Naive thymus-derived CD8-positive, alpha-beta T cell (primary cell): ENCODE data around the gene IDI1. TPM values are rescaled to one million over a fixed set of nuclear protein-coding genes. Genes with fewer than 3 reads are reported as not detected.
A peak's percentile ranks its signal among the peaks of the same experiment; 100 is the strongest.

Source experiments
- ATAC-seq, 2 donors: fragments of 150-1000 bp; cut with Tn5 transposase in 1 of 2; sonication (Bioruptor Pico), chemical (Tn5 transposase) in 1 of 2; 1 replicate in 1 of 2; 2 replicates in 1 of 2; pipeline ENCODE4 v1.10.0; 2021; ENCODE audit warnings: mild to moderate bottlenecking in 2 of 2, moderate library complexity in 2 of 2
- POLR2A ChIA-PET: fragments of 350-600 bp; sonication (Branson Sonifier 250); formaldehyde crosslinking; loops from one replicate; lab custom pipeline; 2021; ENCODE audit warnings: antibody characterized with exemption; lab: Charles Lee
- DNase-seq, 10 donors: peaks; one replicate each; pipeline versions ENCODE4 v3.0.0 to v3.0.0-alpha.2; 2020 to 2022
- H3K27ac Mint-ChIP-seq, 10 donors: one replicate each; pipeline ENCODE4 v1.8.0; 2020 to 2022; ENCODE audit warnings: mild to moderate bottlenecking in 10 of 10, mixed read lengths in 10 of 10, moderate library complexity in 4 of 10, inconsistent platforms in 1 of 10
- H3K27me3 Mint-ChIP-seq, 5 donors: one replicate each; pipeline ENCODE4 v1.8.0; 2021 to 2022; ENCODE audit warnings: mixed read lengths in 5 of 5
- H3K36me3 Mint-ChIP-seq, 3 donors: one replicate each; pipeline ENCODE4 v1.8.0; 2020 to 2022; ENCODE audit warnings: mixed read lengths in 3 of 3, mild to moderate bottlenecking in 2 of 3, inconsistent platforms in 1 of 3
- H3K4me1 Mint-ChIP-seq, 4 donors: one replicate each; pipeline ENCODE4 v1.8.0; 2021 to 2022; ENCODE audit warnings: mixed read lengths in 4 of 4
- H3K4me3 Mint-ChIP-seq, 10 donors: one replicate each; pipeline ENCODE4 v1.8.0; 2020 to 2022; ENCODE audit warnings: mild to moderate bottlenecking in 10 of 10, mixed read lengths in 10 of 10, moderate library complexity in 6 of 10, inconsistent platforms in 1 of 10
- H3K9me3 Mint-ChIP-seq, 9 donors: one replicate each; pipeline ENCODE4 v1.8.0; 2020 to 2022; ENCODE audit warnings: mixed read lengths in 9 of 9, mild to moderate bottlenecking in 3 of 9, inconsistent platforms in 1 of 9, moderate library complexity in 1 of 9
- polyA plus RNA-seq, 3 donors: library from polyadenylated mRNA; unstranded; fragments of 300-500 nt; fragmentation: Illumina TruSeq; gene quantifications; one replicate each; pipeline ENCODE4 v1.2.3, GENCODE V29; 2021
- total RNA-seq, 8 experiments: library from RNA in 2 of 8; stranded (reverse) in 2 of 8; gene quantifications; one replicate each; pipeline ENCODE4 v1.2.3 and lab custom pipeline; 2021 to 2026

Gene IDI1
- total and polyA plus RNA-seq, 5 experiments from 2014 or later: 29.0 to 53.5 (median 33.9) TPM

- Mint-ChIP-seq H3K27me3 (no peaks in the 10 kb centered on the region), H3K36me3 (peaks cover 0 to 8% (median 2%) of the 10 kb centered on the region in 3 donors), H3K4me3 (peak overlapping the region in 4 of 10 donors; percentile 38 to 58 (median 44)), H3K4me1 (peaks cover 49 to 91% (median 86%) of the 10 kb centered on the region in 4 donors), H3K27ac (peak overlapping the region; percentile 64 to 93 (median 86)), H3K9me3 (no peaks in the 10 kb centered on the region)
- DNase-seq: no peak
- no peak for ATAC-seq
- POLR2A ChIA-PET: interaction anchor here (1.1 kb wide), 1 partner anchor 10 kb away, joined by 5 read pairs; no protein-coding TSS in a partner anchor
These were observed 11.0 kb upstream of the IDI1 start for GRCh38 chr10:1059902-1060301.

- POLR2A ChIA-PET: interaction anchor here (1.4 kb wide), 1 partner anchor 9 kb away, joined by 13 read pairs; the partner anchor contains the start of gene IDI1
- H3K36me3 Mint-ChIP-seq: peaks cover 0 to 18% (median 0%) of the 10 kb centered on the region in 3 donors
- no peak for ATAC-seq
- no peaks in the 10 kb centered on the region for H3K27me3 Mint-ChIP-seq
- H3K4me3 Mint-ChIP-seq: peak overlapping the region; percentile 89 to 99 (median 96)
- peaks cover 37 to 91% (median 87%) of the 10 kb centered on the region in 4 donors for H3K4me1 Mint-ChIP-seq
- H3K27ac Mint-ChIP-seq: peak overlapping the region; percentile 80 to 97 (median 96)
- H3K9me3 Mint-ChIP-seq: no peaks in the 10 kb centered on the region
- DNase-seq: no peak
These were observed 9.1 kb upstream of the IDI1 start for GRCh38 chr10:1058017-1058416.

GRCh38 chr10:1057106-1057657 is 8.3 kb upstream of the IDI1 start:
- Mint-ChIP-seq H3K4me3 (peak overlapping the region; percentile 89 to 99 (median 96)), H3K27ac (peak overlapping the region; percentile 80 to 99 (median 96)), H3K27me3 (no peaks in the 10 kb centered on the region), H3K9me3 (no peaks in the 10 kb centered on the region), H3K4me1 (peaks cover 34 to 91% (median 86%) of the 10 kb centered on the region in 4 donors), H3K36me3 (peaks cover 0 to 25% (median 4%) of the 10 kb centered on the region in 3 donors)
- ATAC-seq (peak in 1 of 2 donors; percentile 24), DNase-seq (peak in 1 of 10 donors; percentile 8)
- POLR2A ChIA-PET: interaction anchor here (1.3 to 1.4 kb wide), 3 partner anchors 8 to 69 kb away, joined by 4 to 13 read pairs (median 5); partner anchors contain the start of genes GTPBP4 and IDI1

- peak within 1 kb of the TSS; percentile 91 to 99 (median 96) for H3K4me3 Mint-ChIP-seq
- no peaks in the 10 kb centered on the region for H3K27me3 Mint-ChIP-seq
- peak within 1 kb of the TSS; percentile 91 to 99 (median 96) for H3K27ac Mint-ChIP-seq
- POLR2A ChIA-PET: interaction anchor here (0.7 to 1.3 kb wide), 9 partner anchors 13 to 125 kb away, joined by 3 to 7 read pairs (median 4); partner anchors contain the start of genes GTPBP4 and LARP4B
- peaks cover 0 to 27% (median 4%) of the 10 kb centered on the region in 3 donors for H3K36me3 Mint-ChIP-seq
- H3K9me3 Mint-ChIP-seq: no peaks in the 10 kb centered on the region
- DNase-seq (peak; percentile 80 to 92 (median 89)), ATAC-seq (peak; percentile 87 to 94)
- peaks cover 30 to 91% (median 84%) of the 10 kb centered on the region in 4 donors for H3K4me1 Mint-ChIP-seq
These were observed 7.6 kb upstream of the IDI1 start, which contains the start of gene WDR37 for GRCh38 chr10:1056326-1057105. TSS of gene WDR37 (plus strand) at chr10:1056385. CDS start at chr10:1072156, 15,771 bp downstream.

GRCh38 chr10:1054684-1055083 is 5.8 kb upstream of the IDI1 start:
- no peak for DNase-seq
- Mint-ChIP-seq H3K4me1 (peaks cover 24 to 88% (median 79%) of the 10 kb centered on the region in 4 donors), H3K36me3 (peaks cover 0 to 27% (median 4%) of the 10 kb centered on the region in 3 donors), H3K27ac (peak overlapping the region in 9 of 10 donors; percentile 24 to 96 (median 79)), H3K27me3 (no peaks in the 10 kb centered on the region), H3K4me3 (peak overlapping the region; percentile 15 to 99 (median 86)), H3K9me3 (no peaks in the 10 kb centered on the region)
- ATAC-seq: no peak
- POLR2A ChIA-PET: no interaction called here

- peaks cover 0 to 19% (median 4%) of the 10 kb centered on the region in 3 donors for H3K36me3 Mint-ChIP-seq
- no peaks in the 10 kb centered on the region for H3K27me3 Mint-ChIP-seq
- H3K4me3 Mint-ChIP-seq: peak overlapping the region; percentile 39 to 97 (median 94)
- H3K9me3 Mint-ChIP-seq: no peaks in the 10 kb centered on the region
- POLR2A ChIA-PET: interaction anchor here (1.0 to 2.9 kb wide), 4 partner anchors 9 to 915 kb away, joined by 4 to 26 read pairs (median 10); partner anchors contain the start of genes LARP4B and ZMYND11
- DNase-seq (peak in 5 of 10 donors; percentile 35 to 55 (median 49)), ATAC-seq (peak in 1 of 2 donors; percentile 10)
- peaks cover 15 to 76% (median 67%) of the 10 kb centered on the region in 4 donors for H3K4me1 Mint-ChIP-seq
- H3K27ac Mint-ChIP-seq: peak overlapping the region in 9 of 10 donors; percentile 41 to 99 (median 89)
These were observed 1.6 kb upstream of the IDI1 start for GRCh38 chr10:1050554-1050953.

- Mint-ChIP-seq H3K9me3 (no peaks in the 10 kb centered on the region), H3K27ac (peak overlapping the region; percentile 79 to 99 (median 98)), H3K27me3 (no peaks in the 10 kb centered on the region), H3K36me3 (peaks cover 0 to 22% (median 4%) of the 10 kb centered on the region in 3 donors), H3K4me3 (peak overlapping the region; percentile 91 to 97 (median 94)), H3K4me1 (peaks cover 16 to 76% (median 67%) of the 10 kb centered on the region in 4 donors)
- POLR2A ChIA-PET: interaction anchor here (1.0 to 2.9 kb wide), 6 partner anchors 8 to 915 kb away, joined by 4 to 26 read pairs (median 10); partner anchors contain the start of genes LARP4B and ZMYND11
- DNase-seq (peak in 1 of 10 donors; percentile 35), ATAC-seq (no peak)
These were observed 1.2 kb upstream of the IDI1 start for GRCh38 chr10:1050145-1050544.

- peak overlapping the region; percentile 91 to 97 (median 94) for H3K4me3 Mint-ChIP-seq
- H3K36me3 Mint-ChIP-seq: peaks cover 0 to 23% (median 4%) of the 10 kb centered on the region in 3 donors
- H3K27ac Mint-ChIP-seq: peak overlapping the region; percentile 94 to 99 (median 98)
- peaks cover 20 to 76% (median 67%) of the 10 kb centered on the region in 4 donors for H3K4me1 Mint-ChIP-seq
- DNase-seq: peak in 1 of 10 donors; percentile 28
- no peak for ATAC-seq
- POLR2A ChIA-PET: interaction anchor here (0.7 to 2.9 kb wide), 10 partner anchors 9 to 914 kb away, joined by 3 to 26 read pairs (median 6); partner anchors contain the start of genes GTPBP4, LARP4B and ZMYND11
- no peaks in the 10 kb centered on the region for H3K9me3 Mint-ChIP-seq
- H3K27me3 Mint-ChIP-seq: no peaks in the 10 kb centered on the region
These were observed 573 bp upstream of the IDI1 start for GRCh38 chr10:1049425-1049958.

GRCh38 chr10:1048349-1048731 is 579 bp downstream of the IDI1 start:
- Mint-ChIP-seq H3K27me3 (no peaks in the 10 kb centered on the region), H3K4me3 (peak overlapping the region; percentile 91 to 97 (median 94)), H3K36me3 (peaks cover 0 to 20% (median 4%) of the 10 kb centered on the region in 3 donors), H3K4me1 (peaks cover 29 to 76% (median 67%) of the 10 kb centered on the region in 4 donors), H3K27ac (peak overlapping the region; percentile 94 to 99 (median 98)), H3K9me3 (no peaks in the 10 kb centered on the region)
- POLR2A ChIA-PET: interaction anchor here (0.7 to 2.9 kb wide), 11 partner anchors 10 to 117 kb away, joined by 3 to 26 read pairs (median 5); partner anchors contain the start of genes GTPBP4 and LARP4B
- peak in 7 of 10 donors; percentile 45 to 81 (median 77) for DNase-seq
- peak; percentile 26 to 29 for ATAC-seq

GRCh38 chr10:1047937-1048336 is 982 bp downstream of the IDI1 start:
- peaks cover 0 to 20% (median 4%) of the 10 kb centered on the region in 3 donors for H3K36me3 Mint-ChIP-seq
- peak overlapping the region; percentile 94 to 99 (median 98) for H3K27ac Mint-ChIP-seq
- DNase-seq: no peak
- peaks cover 29 to 77% (median 67%) of the 10 kb centered on the region in 4 donors for H3K4me1 Mint-ChIP-seq
- POLR2A ChIA-PET: interaction anchor here (1.0 to 2.9 kb wide), 6 partner anchors 10 to 32 kb away, joined by 3 to 26 read pairs (median 4); no protein-coding TSS in a partner anchor
- no peaks in the 10 kb centered on the region for H3K27me3 Mint-ChIP-seq
- H3K4me3 Mint-ChIP-seq: peak overlapping the region; percentile 91 to 97 (median 94)
- H3K9me3 Mint-ChIP-seq: no peaks in the 10 kb centered on the region
- no peak for ATAC-seq

- peak overlapping the region; percentile 76 to 94 (median 84) for H3K27ac Mint-ChIP-seq
- H3K36me3 Mint-ChIP-seq: peaks cover 2 to 31% (median 3%) of the 10 kb centered on the region in 3 donors
- no peaks in the 10 kb centered on the region for H3K9me3 Mint-ChIP-seq
- H3K27me3 Mint-ChIP-seq: no peaks in the 10 kb centered on the region
- DNase-seq (no peak), ATAC-seq (no peak)
- H3K4me3 Mint-ChIP-seq: peak overlapping the region in 6 of 10 donors; percentile 30 to 80 (median 64)
- POLR2A ChIA-PET: interaction anchor here (0.7 kb wide), 1 partner anchor 114 kb away, joined by 4 read pairs; the partner anchor contains the start of gene LARP4B
- peaks cover 25 to 54% (median 47%) of the 10 kb centered on the region in 4 donors for H3K4me1 Mint-ChIP-seq
These were observed 3.5 kb downstream of the IDI1 start for GRCh38 chr10:1045415-1045814.
